Measurements from ENCODE around the gene IGF1R. TPM values are rescaled to one million over a fixed set of nuclear protein-coding genes. Genes with fewer than 3 reads are reported as not detected.

The IGF1R gene
- total RNA-seq, 4 donors from 2014 or later: 87.8 to 173 (median 107) TPM

- TF ChIP-seq, protein P1, sequence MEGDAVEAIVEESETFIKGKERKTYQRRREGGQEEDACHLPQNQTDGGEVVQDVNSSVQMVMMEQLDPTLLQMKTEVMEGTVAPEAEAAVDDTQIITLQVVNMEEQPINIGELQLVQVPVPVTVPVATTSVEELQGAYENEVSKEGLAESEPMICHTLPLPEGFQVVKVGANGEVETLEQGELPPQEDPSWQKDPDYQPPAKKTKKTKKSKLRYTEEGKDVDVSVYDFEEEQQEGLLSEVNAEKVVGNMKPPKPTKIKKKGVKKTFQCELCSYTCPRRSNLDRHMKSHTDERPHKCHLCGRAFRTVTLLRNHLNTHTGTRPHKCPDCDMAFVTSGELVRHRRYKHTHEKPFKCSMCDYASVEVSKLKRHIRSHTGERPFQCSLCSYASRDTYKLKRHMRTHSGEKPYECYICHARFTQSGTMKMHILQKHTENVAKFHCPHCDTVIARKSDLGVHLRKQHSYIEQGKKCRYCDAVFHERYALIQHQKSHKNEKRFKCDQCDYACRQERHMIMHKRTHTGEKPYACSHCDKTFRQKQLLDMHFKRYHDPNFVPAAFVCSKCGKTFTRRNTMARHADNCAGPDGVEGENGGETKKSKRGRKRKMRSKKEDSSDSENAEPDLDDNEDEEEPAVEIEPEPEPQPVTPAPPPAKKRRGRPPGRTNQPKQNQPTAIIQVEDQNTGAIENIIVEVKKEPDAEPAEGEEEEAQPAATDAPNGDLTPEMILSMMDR (IDR thresholded peaks at IDR 0.05): no peak
- no peak for TF ChIP-seq EP300 (IDR thresholded peaks at IDR 0.05)
- TF ChIP-seq POLR2AphosphoS5 (IDR thresholded peaks at IDR 0.05): no peak
- TF ChIP-seq POLR2A (IDR thresholded peaks at IDR 0.05): no peak
Observed at GRCh38 chr15:98856532-98856907, 208.2 kb downstream of the IGF1R start.

DNA sequence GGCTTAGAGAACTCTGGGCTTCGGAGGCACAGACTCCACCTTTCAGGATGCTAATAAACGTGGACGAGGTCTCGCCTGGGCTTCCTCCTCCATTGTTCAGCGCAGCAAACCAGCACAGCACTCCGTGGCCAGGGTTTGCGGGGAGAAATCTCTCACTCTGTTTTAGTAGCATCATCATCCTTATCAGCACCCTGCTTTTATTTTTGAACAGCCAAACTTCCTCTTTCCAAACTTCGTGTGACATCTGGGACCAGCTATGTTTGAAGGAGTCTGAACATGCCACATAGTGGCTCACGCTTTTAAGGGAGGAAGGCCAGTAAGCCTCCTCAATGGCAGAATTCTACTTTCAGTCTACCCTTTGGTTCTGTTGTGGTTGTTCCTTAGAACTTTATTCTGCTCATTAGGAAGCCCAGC, 210.3 kb downstream of the IGF1R start:
- no peak overlapping the region for H3K4me3 ChIP-seq
- no peak for TF ChIP-seq POLR2AphosphoS5 (IDR thresholded peaks at IDR 0.05)
- TF ChIP-seq, protein P1 (IDR thresholded peaks at IDR 0.05): no peak
- TF ChIP-seq EP300 (IDR thresholded peaks at IDR 0.05): no peak
- TF ChIP-seq POLR2A (IDR thresholded peaks at IDR 0.05): no peak

More at GRCh38 chr15:98856532-98856907, 208.2 kb downstream of the IGF1R start:
- Histone ChIP-seq H3K27me3 (no peaks in the 10 kb centered on the region), H3K4me3 (no peak overlapping the region), H3K27ac (no peak overlapping the region), H3K4me1 (peaks cover 73% of the 10 kb centered on the region), H3K36me3 (no peaks in the 10 kb centered on the region), H3K9me3 (no peaks in the 10 kb centered on the region)
- DNase-seq (ENCODE audit: low spot score in 2 of 2): no peak
- WGBS: 68% methylated on average over 1 of the region's 1 CpG

GRCh38 chr15:98859149-98859548, 210.8 kb downstream of the IGF1R start:
- no peaks in the 10 kb centered on the region for H3K27me3 ChIP-seq
- WGBS: 95% methylated on average over 6 of the region's 6 CpGs
- H3K36me3 ChIP-seq: no peaks in the 10 kb centered on the region
- DNase-seq (ENCODE audit: low spot score in 2 of 2): no peak
- no peak for TF ChIP-seq EP300 (IDR thresholded peaks at IDR 0.05)
- no peak for TF ChIP-seq POLR2AphosphoS5 (IDR thresholded peaks at IDR 0.05)
- TF ChIP-seq POLR2A (IDR thresholded peaks at IDR 0.05): no peak
- TF ChIP-seq, protein P1 (IDR thresholded peaks at IDR 0.05): no peak
- H3K4me1 ChIP-seq: peaks cover 58% of the 10 kb centered on the region
- H3K27ac ChIP-seq: no peak overlapping the region
- no peaks in the 10 kb centered on the region for H3K9me3 ChIP-seq
- H3K4me3 ChIP-seq: no peak overlapping the region

More for the DNA sequence above, 210.3 kb downstream of the IGF1R start:
- Histone ChIP-seq H3K27me3 (no peaks in the 10 kb centered on the region), H3K27ac (no peak overlapping the region), H3K9me3 (no peaks in the 10 kb centered on the region), H3K4me1 (peaks cover 63% of the 10 kb centered on the region), H3K36me3 (no peaks in the 10 kb centered on the region)
- no peak for DNase-seq (ENCODE audit: low spot score in 2 of 2)
- 42% methylated on average over 9 of the region's 9 CpGs for WGBS

GRCh38 chr15:98860281-98861041, 212.1 kb downstream of the IGF1R start:
- no peaks in the 10 kb centered on the region for H3K27me3 ChIP-seq
- DNase-seq (ENCODE audit: low spot score in 2 of 2): no peak
- H3K4me1 ChIP-seq: peaks cover 47% of the 10 kb centered on the region
- H3K27ac ChIP-seq: no peak overlapping the region
- WGBS: 26% methylated on average over 4 of the region's 4 CpGs
- no peak for TF ChIP-seq POLR2AphosphoS5 (IDR thresholded peaks at IDR 0.05)
- TF ChIP-seq POLR2A (IDR thresholded peaks at IDR 0.05): no peak
- H3K36me3 ChIP-seq: no peaks in the 10 kb centered on the region
- H3K4me3 ChIP-seq: no peak overlapping the region
- no peaks in the 10 kb centered on the region for H3K9me3 ChIP-seq

GRCh38 chr15:98861188-98861587, 212.8 kb downstream of the IGF1R start:
- no peak for DNase-seq (ENCODE audit: low spot score in 2 of 2)
- Histone ChIP-seq H3K36me3 (no peaks in the 10 kb centered on the region), H3K27ac (no peak overlapping the region), H3K4me3 (no peak overlapping the region), H3K27me3 (no peaks in the 10 kb centered on the region), H3K9me3 (no peaks in the 10 kb centered on the region), H3K4me1 (peaks cover 44% of the 10 kb centered on the region)
- TF ChIP-seq POLR2AphosphoS5 (IDR thresholded peaks at IDR 0.05) (no peak), EP300 (IDR thresholded peaks at IDR 0.05) (no peak), POLR2A (IDR thresholded peaks at IDR 0.05) (no peak)
- TF ChIP-seq, protein P1 (IDR thresholded peaks at IDR 0.05): no peak
- WGBS: 87% methylated on average over 6 of the region's 6 CpGs

Data from suprapubic skin (tissue), 4 donors.